ENCODE results near the gene DHX30.

DNA sequence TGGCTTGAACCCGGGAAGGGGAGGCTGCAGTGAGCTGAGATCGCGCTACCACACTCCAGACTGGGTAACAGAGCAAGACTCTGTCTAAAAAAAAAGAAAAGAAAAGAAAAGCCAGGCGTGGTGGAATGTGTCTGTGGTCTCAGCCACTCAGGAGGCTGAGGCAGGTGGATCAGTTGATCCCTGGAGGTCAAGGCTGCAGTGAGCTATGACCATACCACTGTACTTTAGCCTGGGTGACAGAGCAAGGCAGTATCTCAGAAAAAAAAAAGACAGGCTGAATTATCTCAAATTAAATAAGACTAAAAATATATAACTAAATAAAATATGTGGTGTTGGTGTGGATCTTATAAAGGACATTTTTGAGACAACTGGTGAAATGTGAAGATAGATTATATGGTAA lies 41.9 kb upstream of the DHX30 start:
- no peak for TF ChIP-seq EZH2 (IDR thresholded peaks at IDR 0.05; ENCODE audit: borderline replicate concordance)
- TF ChIP-seq, protein P1, sequence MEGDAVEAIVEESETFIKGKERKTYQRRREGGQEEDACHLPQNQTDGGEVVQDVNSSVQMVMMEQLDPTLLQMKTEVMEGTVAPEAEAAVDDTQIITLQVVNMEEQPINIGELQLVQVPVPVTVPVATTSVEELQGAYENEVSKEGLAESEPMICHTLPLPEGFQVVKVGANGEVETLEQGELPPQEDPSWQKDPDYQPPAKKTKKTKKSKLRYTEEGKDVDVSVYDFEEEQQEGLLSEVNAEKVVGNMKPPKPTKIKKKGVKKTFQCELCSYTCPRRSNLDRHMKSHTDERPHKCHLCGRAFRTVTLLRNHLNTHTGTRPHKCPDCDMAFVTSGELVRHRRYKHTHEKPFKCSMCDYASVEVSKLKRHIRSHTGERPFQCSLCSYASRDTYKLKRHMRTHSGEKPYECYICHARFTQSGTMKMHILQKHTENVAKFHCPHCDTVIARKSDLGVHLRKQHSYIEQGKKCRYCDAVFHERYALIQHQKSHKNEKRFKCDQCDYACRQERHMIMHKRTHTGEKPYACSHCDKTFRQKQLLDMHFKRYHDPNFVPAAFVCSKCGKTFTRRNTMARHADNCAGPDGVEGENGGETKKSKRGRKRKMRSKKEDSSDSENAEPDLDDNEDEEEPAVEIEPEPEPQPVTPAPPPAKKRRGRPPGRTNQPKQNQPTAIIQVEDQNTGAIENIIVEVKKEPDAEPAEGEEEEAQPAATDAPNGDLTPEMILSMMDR (IDR thresholded peaks at IDR 0.05; ENCODE audit: poor library complexity): no peak
